CD4-positive, alpha-beta memory T cell (primary cell): ENCODE measurements around the gene SMTNL1. TPM values are rescaled to one million over a fixed set of nuclear protein-coding genes. Genes with fewer than 3 reads are reported as not detected.

Source experiments
- CTCF ChIA-PET: fragments of 350-600 bp; sonication (Branson Sonifier 250); formaldehyde crosslinking; loops from one replicate; lab custom pipeline; 2021; ENCODE audit warnings: inconsistent platforms; ENCODE audit not compliant: partially characterized antibody; lab: Charles Lee
- POLR2A ChIA-PET: fragments of 350-600 bp; sonication (Branson Sonifier 250); formaldehyde crosslinking; loops from one replicate; lab custom pipeline; 2021; ENCODE audit not compliant: partially characterized antibody; lab: Charles Lee
- DNase-seq, 5 donors: peaks; one replicate each; pipeline versions ENCODE4 v3.0.0 to v3.0.0-alpha.2; 2020 to 2022; ENCODE audit warnings: mixed read lengths in 1 of 5
- H3K27ac ChIP-seq: one replicate; pipeline ENCODE4 v1.7.0; 2013; ENCODE audit warnings: low read depth, low read length
- H3K27me3 ChIP-seq: 2 replicates; pipeline ENCODE4 v1.7.0; 2013; ENCODE audit warnings: mild to moderate bottlenecking, low read length, moderate library complexity; ENCODE audit not compliant: insufficient read depth
- H3K36me3 ChIP-seq: 2 replicates; pipeline ENCODE4 v1.7.0; 2013; ENCODE audit warnings: mild to moderate bottlenecking, low read length, moderate library complexity; ENCODE audit not compliant: insufficient read depth
- H3K4me1 ChIP-seq: 2 replicates; pipeline ENCODE4 v1.7.0; 2013; ENCODE audit warnings: mild to moderate bottlenecking, low read length, moderate library complexity; ENCODE audit not compliant: insufficient read depth
- H3K4me3 ChIP-seq, 2 donors: one replicate each; pipeline ENCODE4 v1.7.0; 2013; ENCODE audit warnings: low read length in 2 of 2, mild to moderate bottlenecking in 1 of 2
- H3K9me3 ChIP-seq, 2 donors: one replicate each; pipeline ENCODE4 v1.7.0; 2013; ENCODE audit warnings: low read length in 2 of 2, control low read depth in 1 of 2; ENCODE audit not compliant: control insufficient read depth in 1 of 2
- H3K27ac Mint-ChIP-seq, 7 donors: one replicate each; pipeline ENCODE4 v1.8.0; 2020 to 2021; ENCODE audit warnings: mixed read lengths in 7 of 7, mild to moderate bottlenecking in 6 of 7, inconsistent platforms in 3 of 7, moderate library complexity in 3 of 7
- H3K27me3 Mint-ChIP-seq, 2 donors: one replicate each; pipeline ENCODE4 v1.8.0; 2020 to 2021; ENCODE audit warnings: mixed read lengths in 2 of 2
- H3K36me3 Mint-ChIP-seq, 2 donors: one replicate each; pipeline ENCODE4 v1.8.0; 2020 to 2021; ENCODE audit warnings: mixed read lengths in 2 of 2, inconsistent platforms in 1 of 2, mild to moderate bottlenecking in 1 of 2
- H3K4me1 Mint-ChIP-seq, 4 donors: one replicate each; pipeline ENCODE4 v1.8.0; 2020 to 2021; ENCODE audit warnings: mixed read lengths in 4 of 4, mild to moderate bottlenecking in 1 of 4
- H3K4me3 Mint-ChIP-seq, 8 donors: one replicate each; pipeline ENCODE4 v1.8.0; 2020 to 2021; ENCODE audit warnings: mixed read lengths in 8 of 8, mild to moderate bottlenecking in 7 of 8, moderate library complexity in 6 of 8, inconsistent platforms in 3 of 8
- H3K9me3 Mint-ChIP-seq, 8 donors: one replicate each; pipeline ENCODE4 v1.8.0; 2020 to 2021; ENCODE audit warnings: mixed read lengths in 8 of 8, mild to moderate bottlenecking in 5 of 8, inconsistent platforms in 3 of 8, moderate library complexity in 1 of 8
- intact Hi-C: fragments of 100-400 bp; cut with micrococcal nuclease; formaldehyde crosslinking; loops from one replicate; pipeline ENCODE4 v1.15.1; 2023
- polyA plus RNA-seq, 2 donors: library from polyadenylated mRNA; unstranded; fragments of 300-500 nt; fragmentation: Illumina TruSeq; gene quantifications; one replicate each; pipeline ENCODE4 v1.2.3, GENCODE V29; 2021
- total RNA-seq, 2 experiments: library from RNA; stranded (reverse); gene quantifications; one replicate each; pipeline ENCODE4 v1.2.3, GENCODE V29; 2021

The SMTNL1 gene
- total and polyA plus RNA-seq, 4 experiments from 2014 or later = 0.55 TPM; not detected in 3

DNA sequence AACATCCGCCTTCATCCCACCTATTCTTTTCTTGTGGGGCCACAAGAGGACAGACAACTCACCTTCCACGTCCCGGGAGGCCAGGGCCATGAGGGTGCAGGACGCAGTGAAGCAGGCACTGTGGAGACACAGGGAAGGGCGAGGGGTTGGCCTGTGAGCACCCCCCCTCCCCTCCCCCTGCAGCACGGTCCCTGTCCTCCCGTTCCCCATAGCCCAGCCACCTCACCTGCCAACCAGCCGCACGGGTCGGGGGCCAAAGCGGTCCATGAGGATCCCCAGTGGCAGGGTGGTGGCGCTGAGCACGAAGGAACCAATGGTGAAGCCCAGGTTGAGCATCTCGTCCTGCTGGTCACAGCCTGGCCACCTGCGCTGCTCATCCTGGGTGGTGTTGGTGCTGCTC is 36.5 kb upstream of the SMTNL1 start:
- H3K4me3 Mint-ChIP-seq = no peak overlapping the region
- no peaks in the 10 kb centered on the region for H3K27me3 ChIP-seq
- H3K36me3 ChIP-seq = peaks cover 4% of the 10 kb centered on the region
- no peaks in the 10 kb centered on the region for H3K9me3 ChIP-seq
- peaks cover 16 to 26% of the 10 kb centered on the region in 2 donors for H3K36me3 Mint-ChIP-seq
- DNase-seq = no peak
- H3K27ac Mint-ChIP-seq = no peak overlapping the region
- ChIA-PET CTCF (interaction anchor here (2.2 to 27.6 kb wide), 4 partner anchors 8 to 67 kb away, joined by 5 to 848 read pairs (median 26); partner anchors contain the start of genes SLC43A1, SMTNL1, TIMM10 and UBE2L6), POLR2A (interaction anchor here (1.9 kb wide), 1 partner anchor 14 kb away, joined by 5 read pairs; the partner anchor contains the start of gene SLC43A1)
- no peaks in the 10 kb centered on the region for H3K4me1 ChIP-seq
- intact Hi-C loops = no loop called here
- no peak overlapping the region for H3K27ac ChIP-seq
- H3K27me3 Mint-ChIP-seq = no peaks in the 10 kb centered on the region
- H3K9me3 Mint-ChIP-seq = no peaks in the 10 kb centered on the region
- H3K4me3 ChIP-seq = no peak overlapping the region
- peaks cover 0 to 3% (median 0%) of the 10 kb centered on the region in 4 donors for H3K4me1 Mint-ChIP-seq

DNA sequence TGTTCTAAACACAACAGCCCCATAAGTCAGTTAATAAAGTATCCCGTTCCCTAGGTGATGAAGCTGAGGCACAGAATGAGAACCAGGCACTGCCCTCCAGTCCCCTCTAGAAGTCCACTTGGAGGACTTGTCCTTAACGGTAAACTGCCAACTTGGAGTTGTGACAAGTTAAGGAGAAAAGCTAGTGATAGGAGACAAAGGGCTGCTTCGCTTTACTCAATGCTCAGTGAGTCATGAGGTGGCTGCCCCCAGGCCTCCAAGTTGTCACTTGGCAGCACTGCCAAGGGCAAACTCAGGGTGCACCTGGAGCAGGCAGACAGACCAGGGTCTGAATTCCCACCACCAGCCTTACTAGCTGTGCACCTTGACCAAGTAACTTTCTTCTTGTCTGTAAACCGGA is 35.4 kb upstream of the SMTNL1 start:
- peaks cover 0 to 3% (median 0%) of the 10 kb centered on the region in 4 donors for H3K4me1 Mint-ChIP-seq
- no peak overlapping the region for H3K4me3 ChIP-seq
- DNase-seq = no peak
- no peaks in the 10 kb centered on the region for H3K4me1 ChIP-seq
- H3K4me3 Mint-ChIP-seq = no peak overlapping the region
- no peaks in the 10 kb centered on the region for H3K9me3 ChIP-seq
- no peaks in the 10 kb centered on the region for H3K9me3 Mint-ChIP-seq
- intact Hi-C loops = no loop called here
- H3K36me3 Mint-ChIP-seq = peaks cover 15 to 27% of the 10 kb centered on the region in 2 donors
- no peaks in the 10 kb centered on the region for H3K27me3 Mint-ChIP-seq
- CTCF ChIA-PET = interaction anchor here (1.2 to 27.6 kb wide), 6 partner anchors 9 to 66 kb away, joined by 3 to 848 read pairs (median 6); partner anchors contain the start of genes SLC43A1, SMTNL1, TIMM10 and UBE2L6
- H3K36me3 ChIP-seq = peaks cover 4% of the 10 kb centered on the region
- peak overlapping the region in 1 of 7 donors; percentile 63 for H3K27ac Mint-ChIP-seq
- no peak overlapping the region for H3K27ac ChIP-seq
- POLR2A ChIA-PET = interaction anchor here (1.9 kb wide), 1 partner anchor 13 kb away, joined by 5 read pairs; the partner anchor contains the start of gene SLC43A1
- no peaks in the 10 kb centered on the region for H3K27me3 ChIP-seq

DNA sequence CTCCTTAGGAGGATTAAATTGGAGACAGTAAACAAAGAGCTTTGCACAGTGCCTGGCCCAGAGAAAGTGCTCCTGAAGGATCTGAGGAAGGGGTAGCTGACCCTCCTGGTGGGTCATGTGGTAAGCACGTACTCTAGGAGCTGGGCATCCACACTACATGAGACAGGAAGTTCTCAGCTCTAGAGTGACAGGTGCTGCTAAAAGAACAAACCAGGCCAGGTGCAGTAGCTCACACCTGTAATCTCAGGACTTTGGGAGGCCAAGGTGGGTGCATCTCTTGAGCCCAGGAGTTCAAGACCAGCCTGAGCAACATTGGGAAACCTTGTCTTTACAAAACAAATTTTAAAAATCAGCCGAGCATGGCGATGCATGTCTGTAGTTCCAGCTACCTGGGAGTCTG is 35.0 kb upstream of the SMTNL1 start:
- Histone ChIP-seq H3K4me3 (no peak overlapping the region), H3K27me3 (no peaks in the 10 kb centered on the region), H3K4me1 (no peaks in the 10 kb centered on the region), H3K36me3 (peaks cover 4% of the 10 kb centered on the region), H3K9me3 (no peaks in the 10 kb centered on the region), H3K27ac (no peak overlapping the region)
- ChIA-PET CTCF (interaction anchor here (1.2 to 27.6 kb wide), 6 partner anchors 9 to 66 kb away, joined by 3 to 848 read pairs (median 6); partner anchors contain the start of genes SLC43A1, SMTNL1, TIMM10 and UBE2L6), POLR2A (interaction anchor here (1.9 kb wide), 1 partner anchor 13 kb away, joined by 5 read pairs; the partner anchor contains the start of gene SLC43A1)
- H3K27ac Mint-ChIP-seq = peak overlapping the region in 1 of 7 donors; percentile 63
- H3K27me3 Mint-ChIP-seq = no peaks in the 10 kb centered on the region
- intact Hi-C loops = no loop called here
- peaks cover 0 to 3% (median 0%) of the 10 kb centered on the region in 4 donors for H3K4me1 Mint-ChIP-seq
- no peaks in the 10 kb centered on the region for H3K9me3 Mint-ChIP-seq
- H3K4me3 Mint-ChIP-seq = no peak overlapping the region
- DNase-seq = no peak
- H3K36me3 Mint-ChIP-seq = peaks cover 15 to 27% of the 10 kb centered on the region in 2 donors

DNA sequence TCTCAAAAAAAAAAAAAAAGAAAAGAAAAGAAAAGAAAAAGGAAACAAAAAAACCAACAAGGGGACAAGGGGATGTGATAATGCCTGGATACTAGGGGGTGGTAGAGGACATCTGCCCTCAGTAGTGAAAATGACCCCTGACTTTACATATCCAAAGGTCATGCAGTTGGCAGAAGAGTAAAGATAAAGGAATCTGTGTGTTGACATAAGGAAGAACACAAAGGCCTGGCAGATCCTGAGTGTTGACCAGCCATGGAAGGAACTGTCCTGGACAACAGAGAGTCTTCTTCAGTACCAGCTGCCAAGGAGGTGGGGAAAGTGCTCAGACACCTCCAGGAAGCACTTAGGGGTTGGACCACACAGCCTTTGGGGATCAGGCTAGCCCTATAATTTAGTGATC is 34.5 kb upstream of the SMTNL1 start:
- peak overlapping the region in 2 of 7 donors; percentile 24 to 29 for H3K27ac Mint-ChIP-seq
- H3K4me1 Mint-ChIP-seq = peaks cover 0 to 5% (median 0%) of the 10 kb centered on the region in 4 donors
- no peak overlapping the region for H3K4me3 ChIP-seq
- no peak overlapping the region for H3K4me3 Mint-ChIP-seq
- H3K27me3 Mint-ChIP-seq = no peaks in the 10 kb centered on the region
- H3K27me3 ChIP-seq = no peaks in the 10 kb centered on the region
- H3K36me3 Mint-ChIP-seq = peaks cover 15 to 27% of the 10 kb centered on the region in 2 donors
- no peak overlapping the region for H3K27ac ChIP-seq
- H3K36me3 ChIP-seq = peaks cover 4% of the 10 kb centered on the region
- H3K9me3 ChIP-seq = no peaks in the 10 kb centered on the region
- no peak for DNase-seq
- H3K4me1 ChIP-seq = no peaks in the 10 kb centered on the region
- intact Hi-C loops = no loop called here
- H3K9me3 Mint-ChIP-seq = no peaks in the 10 kb centered on the region
- CTCF ChIA-PET = interaction anchor here (1.9 to 27.6 kb wide), 5 partner anchors 9 to 65 kb away, joined by 5 to 848 read pairs (median 8); partner anchors contain the start of genes SLC43A1, SMTNL1, TIMM10 and UBE2L6
- POLR2A ChIA-PET = interaction anchor here (0.6 to 1.9 kb wide), 2 partner anchors 12 to 225 kb away, joined by 5 read pairs; partner anchors contain the start of gene SLC43A1

DNA sequence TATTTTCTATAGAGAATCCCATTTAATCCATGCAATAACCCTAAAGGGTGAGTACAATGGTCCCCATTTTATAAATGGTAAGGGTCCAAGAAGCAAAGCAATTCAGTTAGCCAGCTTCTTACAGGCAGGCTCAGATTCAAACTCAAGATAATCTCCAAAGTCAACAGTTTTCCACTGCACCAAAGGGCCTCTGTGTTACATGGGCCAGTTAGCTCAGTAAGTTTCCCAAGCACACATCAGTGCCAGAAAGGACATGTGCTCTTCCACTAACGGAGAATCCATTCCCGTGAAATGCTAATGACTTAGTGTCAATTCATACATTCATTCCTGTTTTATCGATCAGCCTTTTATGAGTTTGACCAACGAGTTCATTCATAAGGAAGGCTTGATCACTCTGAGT is 32.9 kb upstream of the SMTNL1 start:
- no peak overlapping the region for H3K27ac ChIP-seq

DNA sequence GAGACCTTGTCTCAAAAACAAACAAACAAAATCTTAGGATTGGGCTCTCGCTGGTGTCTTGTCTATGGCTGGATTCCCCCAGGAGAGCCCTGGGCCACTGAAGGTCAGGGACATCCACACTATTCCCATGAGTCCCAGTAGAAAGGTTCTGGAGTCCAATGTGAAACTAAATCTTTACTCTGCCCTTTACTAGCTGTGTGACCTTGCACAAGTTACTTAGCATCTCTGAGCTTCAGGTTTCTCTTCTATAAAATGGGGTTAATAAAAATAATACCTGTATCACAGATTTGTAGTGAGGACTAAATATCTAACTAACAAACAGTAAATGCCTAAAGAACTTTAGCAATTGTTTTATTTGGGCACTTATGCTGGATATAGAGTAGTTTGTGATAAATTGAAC is 30.9 kb upstream of the SMTNL1 start:
- Mint-ChIP-seq H3K36me3 (peaks cover 3 to 15% of the 10 kb centered on the region in 2 donors), H3K4me3 (no peak overlapping the region), H3K4me1 (peaks cover 2 to 8% (median 4%) of the 10 kb centered on the region in 4 donors), H3K27ac (no peak overlapping the region), H3K9me3 (no peaks in the 10 kb centered on the region), H3K27me3 (no peaks in the 10 kb centered on the region)
- H3K27me3 ChIP-seq = no peaks in the 10 kb centered on the region
- H3K4me1 ChIP-seq = no peaks in the 10 kb centered on the region
- DNase-seq = no peak
- no peak overlapping the region for H3K4me3 ChIP-seq
- POLR2A ChIA-PET = no interaction called here
- H3K36me3 ChIP-seq = no peaks in the 10 kb centered on the region
- no peak overlapping the region for H3K27ac ChIP-seq
- intact Hi-C loops = no loop called here
- CTCF ChIA-PET = interaction anchor here (3.3 to 6.2 kb wide), 3 partner anchors 14 to 49 kb away, joined by 13 to 73 read pairs (median 27); no protein-coding TSS in a partner anchor
- H3K9me3 ChIP-seq = no peaks in the 10 kb centered on the region

More for the DNA sequence above, 32.9 kb upstream of the SMTNL1 start:
- H3K9me3 ChIP-seq = no peaks in the 10 kb centered on the region
- no peaks in the 10 kb centered on the region for H3K27me3 ChIP-seq
- POLR2A ChIA-PET = no interaction called here
- H3K27ac Mint-ChIP-seq = no peak overlapping the region
- intact Hi-C loops = no loop called here
- no peak overlapping the region for H3K4me3 Mint-ChIP-seq
- H3K4me1 Mint-ChIP-seq = peaks cover 0 to 7% (median 2%) of the 10 kb centered on the region in 4 donors
- H3K9me3 Mint-ChIP-seq = no peaks in the 10 kb centered on the region
- H3K36me3 ChIP-seq = no peaks in the 10 kb centered on the region
- no peaks in the 10 kb centered on the region for H3K27me3 Mint-ChIP-seq
- CTCF ChIA-PET = interaction anchor here (1.1 to 6.2 kb wide), 5 partner anchors 12 to 47 kb away, joined by 3 to 73 read pairs (median 13); no protein-coding TSS in a partner anchor
- no peaks in the 10 kb centered on the region for H3K4me1 ChIP-seq
- no peak overlapping the region for H3K4me3 ChIP-seq
- no peak for DNase-seq
- peaks cover 12 to 23% of the 10 kb centered on the region in 2 donors for H3K36me3 Mint-ChIP-seq
